KMS-11 (cell line): ENCODE data around the gene PTCD2.
A peak's percentile ranks its signal among the peaks of the same experiment; 100 is the strongest.

Experiments used
- H2AFZ ChIP-seq: fragments of 200-600 bp; sonication (generic); 2 replicates; pipeline ENCODE4 v1.6.1; 2016; ENCODE audit warnings: antibody characterized with exemption, mixed run types, low read depth
- H3K27ac ChIP-seq: fragments of 200-600 bp; sonication (generic); 2 replicates; pipeline ENCODE4 v1.6.1; 2016; ENCODE audit warnings: mild to moderate bottlenecking, mixed run types
- H3K27me3 ChIP-seq: fragments of 200-600 bp; sonication (generic); 2 replicates; pipeline ENCODE4 v1.6.1; 2017; ENCODE audit warnings: mild to moderate bottlenecking, low read depth, mixed run types, moderate library complexity; ENCODE audit not compliant: insufficient read depth
- H3K36me3 ChIP-seq: fragments of 200-600 bp; sonication (generic); 2 replicates; pipeline ENCODE4 v1.6.1; 2017; ENCODE audit warnings: mild to moderate bottlenecking, mixed run types; ENCODE audit not compliant: insufficient read depth
- H3K4me1 ChIP-seq: fragments of 200-600 bp; sonication (generic); 2 replicates; pipeline ENCODE4 v1.6.1; 2016; ENCODE audit warnings: mild to moderate bottlenecking, low read depth, mixed run types; ENCODE audit not compliant: poor library complexity, severe bottlenecking
- H3K4me2 ChIP-seq: fragments of 200-600 bp; sonication (generic); 2 replicates; pipeline ENCODE4 v1.7.0; 2016; ENCODE audit warnings: mild to moderate bottlenecking, mixed run types
- H3K4me3 ChIP-seq: fragments of 200-600 bp; sonication (generic); IDR thresholded peaks from 2 replicates; pipeline ENCODE4 v1.6.1; 2017; ENCODE audit warnings: low read depth, low read length, mixed read lengths; ENCODE audit not compliant: insufficient read depth
- H3K79me2 ChIP-seq: fragments of 200-600 bp; sonication (generic); 2 replicates; pipeline ENCODE4 v1.6.1; 2016; ENCODE audit warnings: low read depth, mixed run types; ENCODE audit not compliant: insufficient read depth
- H3K9ac ChIP-seq: fragments of 200-600 bp; sonication (generic); 2 replicates; pipeline ENCODE4 v1.6.1; 2016; ENCODE audit warnings: mild to moderate bottlenecking, mixed run types
- H4K20me1 ChIP-seq: fragments of 200-600 bp; sonication (generic); 2 replicates; pipeline ENCODE4 v1.6.1; 2016; ENCODE audit warnings: mild to moderate bottlenecking, mixed run types; ENCODE audit not compliant: insufficient read depth
- TF ChIP-seq, protein P1 (sequence below): fragments of 200-600 bp; sonication (generic); conservative IDR thresholded peaks from 2 replicates; pipeline ENCODE4 v1.6.1; 2017; ENCODE audit warnings: low read depth, mild to moderate bottlenecking, antibody characterized with exemption, low read length, moderate library complexity, mixed read lengths

Gene PTCD2

DNA sequence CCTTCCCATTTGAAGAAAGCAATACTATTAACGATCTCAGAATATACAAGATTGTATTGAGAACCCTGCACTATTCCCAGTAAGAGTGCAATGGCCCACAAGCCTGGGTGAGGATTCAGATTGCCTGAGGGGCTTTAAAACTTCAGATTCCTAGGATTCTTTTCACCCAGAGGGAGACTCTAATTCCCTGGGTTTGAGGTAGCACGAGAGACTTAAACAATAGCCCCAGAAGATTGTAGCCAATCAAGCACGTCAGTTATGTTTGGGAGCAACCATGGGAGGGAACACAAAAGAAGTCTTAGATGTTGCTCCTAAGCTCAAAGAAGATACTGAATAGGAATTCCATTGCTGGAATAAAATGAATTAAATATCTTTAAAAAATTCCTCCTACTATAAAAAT is 18.0 kb upstream of the PTCD2 start:
- Histone ChIP-seq H3K79me2 (peaks cover 78% of the 10 kb centered on the region), H3K27me3 (no peaks in the 10 kb centered on the region), H3K4me1 (peaks cover 98% of the 10 kb centered on the region), H3K9ac (peak overlapping the region; percentile 1; the same call in 1 of the 2 replicates), H3K27ac (peak overlapping the region; percentile 48), H3K4me2 (peak overlapping the region; percentile 19), H2AFZ (no peak overlapping the region), H3K36me3 (no peaks in the 10 kb centered on the region), H4K20me1 (no peaks in the 10 kb centered on the region), H3K4me3 (no peak overlapping the region)
- TF ChIP-seq, protein P1, sequence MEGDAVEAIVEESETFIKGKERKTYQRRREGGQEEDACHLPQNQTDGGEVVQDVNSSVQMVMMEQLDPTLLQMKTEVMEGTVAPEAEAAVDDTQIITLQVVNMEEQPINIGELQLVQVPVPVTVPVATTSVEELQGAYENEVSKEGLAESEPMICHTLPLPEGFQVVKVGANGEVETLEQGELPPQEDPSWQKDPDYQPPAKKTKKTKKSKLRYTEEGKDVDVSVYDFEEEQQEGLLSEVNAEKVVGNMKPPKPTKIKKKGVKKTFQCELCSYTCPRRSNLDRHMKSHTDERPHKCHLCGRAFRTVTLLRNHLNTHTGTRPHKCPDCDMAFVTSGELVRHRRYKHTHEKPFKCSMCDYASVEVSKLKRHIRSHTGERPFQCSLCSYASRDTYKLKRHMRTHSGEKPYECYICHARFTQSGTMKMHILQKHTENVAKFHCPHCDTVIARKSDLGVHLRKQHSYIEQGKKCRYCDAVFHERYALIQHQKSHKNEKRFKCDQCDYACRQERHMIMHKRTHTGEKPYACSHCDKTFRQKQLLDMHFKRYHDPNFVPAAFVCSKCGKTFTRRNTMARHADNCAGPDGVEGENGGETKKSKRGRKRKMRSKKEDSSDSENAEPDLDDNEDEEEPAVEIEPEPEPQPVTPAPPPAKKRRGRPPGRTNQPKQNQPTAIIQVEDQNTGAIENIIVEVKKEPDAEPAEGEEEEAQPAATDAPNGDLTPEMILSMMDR = no peak

DNA sequence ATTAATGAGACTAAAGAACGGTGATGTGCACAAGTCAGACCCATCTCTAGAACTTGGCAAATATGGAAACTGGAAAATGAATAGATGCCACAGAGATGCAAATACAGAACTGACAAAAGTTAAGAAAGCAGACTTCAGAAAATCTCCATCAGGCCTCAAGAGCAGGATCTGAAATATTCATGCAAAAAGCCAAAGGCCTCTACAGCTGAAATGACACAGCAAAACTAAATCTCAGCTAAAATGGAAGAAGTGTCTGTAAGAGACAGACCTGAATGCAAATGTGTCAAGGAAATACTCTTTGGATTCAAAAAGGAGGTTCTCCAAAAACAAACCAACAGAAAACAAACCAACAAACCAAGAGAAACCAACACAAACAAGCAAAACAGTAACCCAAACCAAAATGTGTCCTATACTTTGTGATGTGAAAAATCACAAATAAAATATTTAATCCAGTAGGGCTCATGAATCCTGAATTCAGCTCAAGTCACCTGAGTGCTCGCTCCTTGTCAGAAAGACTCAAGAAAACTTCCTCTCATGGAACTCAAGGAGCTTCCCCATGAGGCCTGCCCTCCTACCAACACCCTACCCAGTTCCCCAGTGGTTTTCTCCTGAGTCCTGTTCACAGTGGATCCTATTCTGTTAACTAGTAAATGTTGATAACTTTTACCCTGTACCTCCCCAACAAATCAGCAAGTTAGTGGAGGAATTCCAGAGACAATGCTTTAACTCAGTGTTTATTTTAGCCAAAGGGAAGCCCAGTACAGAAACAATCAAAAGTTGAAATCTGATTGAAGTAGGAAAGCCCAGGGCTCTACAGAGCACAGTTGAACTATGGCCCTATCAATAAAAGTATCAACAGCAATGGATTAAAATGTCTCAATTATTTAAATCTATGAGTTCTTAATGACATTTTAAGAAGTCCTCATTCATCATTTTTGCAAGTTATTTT is 14.7 kb upstream of the PTCD2 start:
- Histone ChIP-seq H4K20me1 (no peaks in the 10 kb centered on the region), H3K79me2 (peaks cover 63% of the 10 kb centered on the region), H2AFZ (no peak overlapping the region), H3K27ac (peak overlapping the region; percentile 95), H3K9ac (no peak overlapping the region; the same call in 1 of the 2 replicates), H3K4me3 (no peak overlapping the region), H3K4me1 (peaks cover 90% of the 10 kb centered on the region), H3K27me3 (no peaks in the 10 kb centered on the region), H3K36me3 (no peaks in the 10 kb centered on the region), H3K4me2 (peak overlapping the region; percentile 53)
- TF ChIP-seq, protein P1 = no peak

DNA sequence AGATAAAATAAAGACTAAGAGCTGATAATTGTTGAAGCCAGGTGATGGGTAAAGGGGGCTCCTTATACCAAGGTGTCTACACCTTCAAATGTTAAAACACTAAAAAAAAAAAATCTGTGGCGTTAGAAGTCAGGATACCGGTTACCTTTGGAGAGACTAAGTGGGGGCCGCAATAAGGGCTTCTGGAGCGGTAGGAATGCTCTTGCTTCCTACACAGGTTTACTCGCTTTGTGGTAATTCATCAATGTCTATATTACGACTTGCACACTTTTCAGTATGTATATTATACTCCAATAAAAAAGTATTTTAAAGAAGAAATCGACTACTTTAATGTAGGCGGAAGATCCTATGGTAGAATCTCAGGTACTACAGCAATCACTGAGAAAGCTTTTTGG is 12.6 kb upstream of the PTCD2 start:
- H3K4me3 ChIP-seq = no peak overlapping the region
- no peaks in the 10 kb centered on the region for H4K20me1 ChIP-seq
- H2AFZ ChIP-seq = peak overlapping the region; percentile 75
- H3K4me1 ChIP-seq = peaks cover 69% of the 10 kb centered on the region
- no peaks in the 10 kb centered on the region; the same call in 1 of the 2 replicates for H3K36me3 ChIP-seq
- H3K27ac ChIP-seq = peak overlapping the region; percentile 95
- H3K9ac ChIP-seq = peak overlapping the region; percentile 93
- TF ChIP-seq, protein P1 = no peak
- peaks cover 51% of the 10 kb centered on the region for H3K79me2 ChIP-seq
- H3K4me2 ChIP-seq = peak overlapping the region; percentile 81
- H3K27me3 ChIP-seq = no peaks in the 10 kb centered on the region

DNA sequence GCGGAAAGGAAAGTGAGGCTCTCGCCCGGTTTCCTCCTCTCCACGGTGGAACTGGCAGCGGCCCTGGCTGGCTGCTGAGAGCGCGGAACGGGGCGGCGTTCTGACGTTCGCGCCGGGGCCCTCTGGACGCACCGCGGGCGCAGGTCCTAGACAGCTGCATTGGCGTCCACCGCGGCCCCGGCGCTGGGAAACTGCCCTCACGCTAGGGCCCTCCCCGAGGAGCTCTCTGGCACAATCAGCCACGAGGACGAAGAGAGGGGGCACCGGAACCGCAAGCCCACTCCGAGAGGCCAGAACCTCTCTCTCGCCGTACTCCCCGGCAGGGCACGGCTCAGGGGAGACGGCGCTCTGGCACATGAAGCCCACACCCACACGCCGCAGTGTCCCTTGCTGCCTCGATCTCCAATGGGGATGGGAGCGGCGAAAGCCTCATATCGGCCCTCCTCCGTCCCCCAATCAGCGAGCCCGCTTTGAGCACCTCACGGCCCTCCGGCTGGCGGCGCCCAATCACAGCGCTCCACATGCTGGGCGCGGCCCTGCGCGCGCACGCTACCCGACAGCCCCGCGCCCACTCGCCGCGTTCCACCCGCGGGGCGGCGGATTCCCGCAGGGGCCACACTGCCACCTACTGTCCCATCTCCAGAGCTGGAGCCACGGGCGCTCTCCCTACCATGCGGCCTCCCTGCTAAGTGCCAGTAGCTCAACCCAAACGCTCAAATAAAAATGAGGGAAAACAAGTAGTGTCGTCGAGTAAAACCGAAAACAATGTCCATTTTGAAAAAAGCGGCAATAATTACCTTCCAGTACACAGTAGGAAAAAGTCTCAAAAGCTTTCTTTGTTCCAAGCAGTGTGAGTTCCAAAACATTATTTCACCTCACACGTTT is 12.0 kb upstream of the PTCD2 start:
- Histone ChIP-seq H3K9ac (peak overlapping the region; percentile 93), H3K36me3 (no peaks in the 10 kb centered on the region; the same call in 1 of the 2 replicates)

More for the DNA sequence above, 12.0 kb upstream of the PTCD2 start:
- H3K27ac ChIP-seq = peak overlapping the region; percentile 95
- peak overlapping the region; percentile 12 for H3K4me3 ChIP-seq
- H4K20me1 ChIP-seq = no peaks in the 10 kb centered on the region
- TF ChIP-seq, protein P1 = peak; percentile 76
- peak overlapping the region; percentile 99 for H3K4me2 ChIP-seq
- peaks cover 63% of the 10 kb centered on the region for H3K4me1 ChIP-seq
- peak overlapping the region; percentile 75 for H2AFZ ChIP-seq
- peaks cover 44% of the 10 kb centered on the region for H3K79me2 ChIP-seq
- H3K27me3 ChIP-seq = no peaks in the 10 kb centered on the region
